H1 (cell line): ENCODE results near the gene C9orf152. TPM values are rescaled to one million over a fixed set of nuclear protein-coding genes. Genes with fewer than 3 reads are reported as not detected.

ENCODE experiments used
- CTCF ChIA-PET: fragments of 300-600 bp; sonication (Branson Sonifier 250); formaldehyde crosslinking; loops from one replicate; lab custom pipeline; 2021; ENCODE audit not compliant: partially characterized antibody; lab: Charles Lee
- POLR2A ChIA-PET: fragments of 300-600 bp; sonication (Branson Sonifier 250); formaldehyde crosslinking; loops from one replicate; lab custom pipeline; 2021; ENCODE audit warnings: inconsistent platforms; ENCODE audit not compliant: partially characterized antibody; lab: Charles Lee
- DNase-seq, 2 experiments: peaks; one replicate each; pipeline versions ENCODE4 v3.0.0 to v3.0.0-alpha.2; 2010 to 2022; ENCODE audit warnings: low spot score in 2 of 2, low read depth in 1 of 2, mixed read lengths in 1 of 2
- FAIRE-seq: peaks from 2 replicates; lab custom pipeline; 2011; peaks lifted over from hg19 to GRCh38; lab: Jason Lieb, UNC
- H2AFZ ChIP-seq: 2 replicates; pipeline ENCODE4 v1.8.1; 2012; ENCODE audit warnings: low read length, inconsistent platforms
- H2AK5ac ChIP-seq: 2 replicates; pipeline ENCODE4 v1.6.1; 2013; ENCODE audit warnings: low read depth, low read length
- H2BK120ac ChIP-seq: replicated peaks from 2 replicates; pipeline ENCODE3; 2013; ENCODE audit warnings: low read depth, low read length, inconsistent platforms
- H2BK12ac ChIP-seq: 2 replicates; pipeline ENCODE4 v1.6.1; 2013; ENCODE audit warnings: low read depth, low read length
- H2BK15ac ChIP-seq: 2 replicates; pipeline ENCODE4 v1.6.1; 2013; ENCODE audit warnings: low read length
- H2BK20ac ChIP-seq: 2 replicates; pipeline ENCODE4 v1.6.1; 2013; ENCODE audit warnings: low read length
- H2BK5ac ChIP-seq: 2 replicates; pipeline ENCODE4 v1.6.1; 2013; ENCODE audit warnings: low read depth, low read length
- H3K14ac ChIP-seq: 2 replicates; pipeline ENCODE4 v1.6.1; 2013; ENCODE audit warnings: inconsistent platforms; ENCODE audit not compliant: insufficient read length
- H3K18ac ChIP-seq: 2 replicates; pipeline ENCODE4 v1.6.1; 2013; ENCODE audit warnings: low read length; ENCODE audit errors: extremely low read depth
- H3K23ac ChIP-seq: 2 replicates; pipeline ENCODE4 v1.6.1; 2013; ENCODE audit warnings: inconsistent platforms; ENCODE audit not compliant: insufficient read length
- H3K23me2 ChIP-seq: 2 replicates; pipeline ENCODE4 v1.6.1; 2013; ENCODE audit warnings: low read depth, low read length
- H3K27ac ChIP-seq: 2 replicates; pipeline ENCODE4 v1.6.1; 2011; ENCODE audit warnings: low read depth, low read length, inconsistent platforms
- H3K27me3 ChIP-seq, 4 experiments: replicated peaks in 1 of 4; 1 replicate in 1 of 4; 2 replicates in 3 of 4; pipeline versions ENCODE4 v1.6.1 to v1.8.1; 2011 to 2013; ENCODE audit warnings: low read length in 3 of 4, mild to moderate bottlenecking in 3 of 4, inconsistent platforms in 2 of 4, mixed read lengths in 2 of 4, moderate library complexity in 1 of 4; ENCODE audit not compliant: control insufficient read depth in 3 of 4, insufficient read depth in 3 of 4; ENCODE audit errors: extremely low read depth in 1 of 4
- H3K36me3 ChIP-seq, 4 experiments: 2 replicates each; pipeline versions ENCODE4 v1.6.1 to v1.8.1; 2011 to 2013; ENCODE audit warnings: mild to moderate bottlenecking in 4 of 4, low read length in 3 of 4, moderate library complexity in 2 of 4, control low read depth in 1 of 4, inconsistent platforms in 1 of 4; ENCODE audit not compliant: insufficient read depth in 4 of 4, control insufficient read depth in 2 of 4
- H3K4ac ChIP-seq: replicated peaks from 2 replicates; pipeline ENCODE3; 2013; ENCODE audit warnings: low read length, low read depth, mixed read lengths, inconsistent platforms; ENCODE audit not compliant: insufficient read length
- H3K4me1 ChIP-seq, 4 experiments: replicated peaks in 1 of 4; 1 replicate in 1 of 4; 2 replicates in 3 of 4; pipeline versions ENCODE4 v1.6.1 to v1.8.1; 2011 to 2013; ENCODE audit warnings: low read length in 3 of 4, inconsistent platforms in 2 of 4, mixed read lengths in 1 of 4; ENCODE audit not compliant: insufficient read depth in 4 of 4, control insufficient read depth in 3 of 4
- H3K4me2 ChIP-seq, 2 experiments: 2 replicates each; pipeline versions ENCODE4 v1.6.1 to v1.8.1; 2011 to 2013; ENCODE audit warnings: low read depth in 2 of 2, low read length in 2 of 2, control low read depth in 1 of 2, inconsistent platforms in 1 of 2, mild to moderate bottlenecking in 1 of 2; ENCODE audit not compliant: insufficient read depth in 1 of 2
- H3K4me3 ChIP-seq, 4 experiments: fragments of 200-600, 300-600 bp in 1 of 4; sonication (generic), shearing (Covaris generic), sonication (Bioruptor Twin) in 1 of 4; 2 replicates each; pipeline versions ENCODE4 v1.5.1 to v1.8.1; 2011 to 2016; ENCODE audit warnings: low read length in 4 of 4, low read depth in 3 of 4, control low read depth in 2 of 4, inconsistent platforms in 2 of 4, mild to moderate bottlenecking in 2 of 4, mixed read lengths in 1 of 4, moderate library complexity in 1 of 4; ENCODE audit not compliant: insufficient read depth in 2 of 4; ENCODE audit errors: extremely low read depth in 1 of 4
- H3K56ac ChIP-seq: replicated peaks from 2 replicates; pipeline ENCODE3; 2013; ENCODE audit warnings: low read depth, mild to moderate bottlenecking, mixed read lengths, low read length, inconsistent platforms; ENCODE audit not compliant: insufficient read length
- H3K79me1 ChIP-seq: 2 replicates; pipeline ENCODE4 v1.6.1; 2013; ENCODE audit warnings: low read depth, low read length, control low read depth
- H3K79me2 ChIP-seq, 2 experiments: 2 replicates each; pipeline versions ENCODE4 v1.6.1 to v1.8.1; 2012 to 2013; ENCODE audit warnings: low read length in 2 of 2, mild to moderate bottlenecking in 2 of 2, inconsistent platforms in 1 of 2; ENCODE audit not compliant: insufficient read depth in 2 of 2, control insufficient read depth in 1 of 2
- H3K9ac ChIP-seq, 4 experiments: replicated peaks in 1 of 4; 1 replicate in 1 of 4; 2 replicates in 3 of 4; pipeline versions ENCODE4 v1.6.1 to v1.8.1; 2011 to 2013; ENCODE audit warnings: low read depth in 3 of 4, low read length in 3 of 4, control low read depth in 2 of 4, mild to moderate bottlenecking in 2 of 4, moderate library complexity in 2 of 4, inconsistent platforms in 1 of 4; ENCODE audit errors: extremely low read depth in 1 of 4
- H3K9me3 ChIP-seq, 2 experiments: 2 replicates each; pipeline versions ENCODE4 v1.6.1 to v1.8.1; 2012 to 2013; ENCODE audit warnings: mild to moderate bottlenecking in 2 of 2, moderate library complexity in 2 of 2, control low read depth in 1 of 2, inconsistent platforms in 1 of 2, low read depth in 1 of 2, low read length in 1 of 2, mixed read lengths in 1 of 2; ENCODE audit not compliant: insufficient read depth in 2 of 2
- H4K20me1 ChIP-seq, 2 experiments: replicated peaks in 1 of 2; 2 replicates each; pipeline versions ENCODE3 to v1.8.1; 2011 to 2013; ENCODE audit warnings: inconsistent platforms in 2 of 2, low read length in 2 of 2, mild to moderate bottlenecking in 1 of 2; ENCODE audit not compliant: insufficient read depth in 2 of 2, control insufficient read depth in 1 of 2
- H4K5ac ChIP-seq: 2 replicates; pipeline ENCODE4 v1.6.1; 2013; ENCODE audit warnings: low read length, low read depth, mixed read lengths, inconsistent platforms; ENCODE audit not compliant: insufficient read length
- H4K8ac ChIP-seq: 2 replicates; pipeline ENCODE4 v1.8.0; 2013; ENCODE audit warnings: mild to moderate bottlenecking, moderate library complexity, low read length, inconsistent platforms; ENCODE audit not compliant: insufficient read depth; ENCODE audit errors: extremely low read depth
- H4K91ac ChIP-seq: replicated peaks from 2 replicates; pipeline ENCODE3; 2013; ENCODE audit warnings: low read length, mixed read lengths, inconsistent platforms; ENCODE audit not compliant: insufficient read length
- BRCA1 ChIP-seq: IDR thresholded peaks from 2 replicates; pipeline ENCODE4 v1.6.1; 2012; ENCODE audit warnings: low read depth, low read length, improper control_type of control experiment
- CBX8 ChIP-seq: fragments of 300-800, 300-1000 bp; sonication (generic); IDR thresholded peaks from 2 replicates; pipeline ENCODE4 v1.7.1; 2016; ENCODE audit warnings: low read depth, low read length, borderline replicate concordance
- CHD2 ChIP-seq: IDR thresholded peaks from 2 replicates; pipeline ENCODE4 v1.6.1; 2012; ENCODE audit warnings: low read length, improper control_type of control experiment
- CTCF ChIP-seq, 3 experiments: IDR thresholded peaks; 1 replicate in 2 of 3; 2 replicates in 1 of 3; pipeline versions ENCODE4 v1.5.1 to v1.6.1; 2011; ENCODE audit warnings: low read length in 3 of 3, mild to moderate bottlenecking in 3 of 3, inconsistent platforms in 2 of 3, low read depth in 1 of 3, moderate library complexity in 1 of 3; ENCODE audit not compliant: insufficient read depth in 1 of 3; ENCODE audit errors: control extremely low read depth in 1 of 3
- SIN3A ChIP-seq, 2 experiments: IDR thresholded peaks in 1 of 2; conservative IDR thresholded peaks in 1 of 2; 2 replicates each; pipeline ENCODE4 v1.6.1; 2011 to 2012; ENCODE audit warnings: low read length in 2 of 2, improper control_type of control experiment in 1 of 2, low read depth in 1 of 2, mild to moderate bottlenecking in 1 of 2
- SP1 ChIP-seq: IDR thresholded peaks from 2 replicates; pipeline ENCODE4 v1.6.1; 2011; ENCODE audit warnings: low read depth, low read length
- USF2 ChIP-seq: IDR thresholded peaks from 2 replicates; pipeline ENCODE4 v1.6.1; 2011; ENCODE audit warnings: low read length, improper control_type of control experiment
- ZNF274 ChIP-seq: IDR thresholded peaks from 2 replicates; pipeline ENCODE4 v1.7.0; 2012; ENCODE audit warnings: low read length, borderline replicate concordance; ENCODE audit errors: extremely low read depth
- WGBS, 2 experiments: shearing (Covaris generic) in 1 of 2; methylation state at CpG; one replicate each; pipeline versions ENCODE4 v1.1.6 to v1.1.7; 2013 to 2015; ENCODE audit warnings: low lambda C conversion rate in 2 of 2, mixed read lengths in 2 of 2, inconsistent platforms in 1 of 2, low coverage in 1 of 2, missing lambda C conversion rate in 1 of 2; ENCODE audit not compliant: insufficient replicate concordance in 2 of 2, insufficient coverage in 1 of 2, insufficient read length in 1 of 2; ENCODE audit errors: extremely low coverage in 1 of 2, missing lambda C conversion rate in 1 of 2; 5-methylcytosine and 5-hydroxymethylcytosine counted together
- polyA plus RNA-seq, 7 experiments: library from polyadenylated mRNA; depleted of rRNA in 3 of 7; stranded (reverse) in 5 of 7; unstranded in 2 of 7; fragments of >200 nt in 5 of 7; fragments of 200-250 nt in 2 of 7; gene quantifications; 1 replicate in 5 of 7; 2 replicates in 1 of 7; 4 replicates in 1 of 7; pipeline versions ENCODE4 v1.2.1 to v1.2.3, GENCODE V29; 2011 to 2013; ENCODE audit warnings: missing spikeins in 2 of 7, mixed read lengths in 2 of 7
- total RNA-seq: library from RNA; stranded (reverse); fragmentation: NEBNext Ultra II Directional; extraction: Animal tissue kit (Norgen Biotek cat#: 25700); gene quantifications from 2 replicates; pipeline ENCODE4 v1.2.1, GENCODE V29; 2021

C9orf152 gene
- total and polyA plus RNA-seq, 2 of the 8 experiments (the other 6 are each of a cell fraction or from before 2014, with no cell fraction given): not detected

GRCh38 chr9:110180511-110181434 lies 27.2 kb downstream of the C9orf152 start:
- H3K4me3 ChIP-seq: no peak overlapping the region
- H4K20me1 ChIP-seq: no peaks in the 10 kb centered on the region
- no peaks in the 10 kb centered on the region for H3K79me1 ChIP-seq
- no peak overlapping the region for H3K56ac ChIP-seq
- H2BK15ac ChIP-seq: no peak overlapping the region
- no peak overlapping the region for H2BK5ac ChIP-seq
- H3K23ac ChIP-seq: no peak overlapping the region
- no peaks in the 10 kb centered on the region for H3K79me2 ChIP-seq
- H3K18ac ChIP-seq: no peak overlapping the region
- H3K4me2 ChIP-seq: no peak overlapping the region
- no peak overlapping the region for H4K8ac ChIP-seq
- peaks cover 3 to 7% of the 10 kb centered on the region in 2 experiments; a peak in 3 of 4 replicates for H3K9me3 ChIP-seq
- no peak for FAIRE-seq
- no peak overlapping the region for H3K4ac ChIP-seq
- H4K5ac ChIP-seq: no peak overlapping the region
- no peak for DNase-seq
- no peak overlapping the region for H3K14ac ChIP-seq
- no peaks in the 10 kb centered on the region for H3K36me3 ChIP-seq
- H4K91ac ChIP-seq: no peak overlapping the region
- H3K27ac ChIP-seq: no peak overlapping the region
- H2BK120ac ChIP-seq: no peak overlapping the region
- ChIA-PET CTCF (interaction anchor here (0.6 to 9.1 kb wide), 8 partner anchors 8 to 1058 kb away, joined by 3 to 166 read pairs (median 5); no protein-coding TSS in a partner anchor), POLR2A (no interaction called here)
- no peak overlapping the region for H2AFZ ChIP-seq
- no peaks in the 10 kb centered on the region for H3K23me2 ChIP-seq
- 92% methylated on average over 7 of the region's 7 CpGs; no CpG with 5 or more reads in 1 of the 2 experiments for WGBS, 2 experiments
- H3K4me1 ChIP-seq: no peaks in the 10 kb centered on the region
- H2BK12ac ChIP-seq: no peak overlapping the region
- no peaks in the 10 kb centered on the region for H3K27me3 ChIP-seq
- H3K9ac ChIP-seq: no peak overlapping the region
- H2AK5ac ChIP-seq: no peak overlapping the region
- H2BK20ac ChIP-seq: no peak overlapping the region
- no peak for TF ChIP-seq ZNF274
- TF ChIP-seq CTCF (IDR thresholded peaks at IDR 0.05; ENCODE audit: control extremely low read depth in 1 of 3, insufficient read depth in 1 of 3, low read depth in 1 of 3, low read length in 3 of 3): no peak
- TF ChIP-seq BRCA1: no peak
- TF ChIP-seq CBX8: no peak
- no peak for TF ChIP-seq USF2
- no peak for TF ChIP-seq CHD2
- TF ChIP-seq SP1: no peak
- TF ChIP-seq SIN3A (conservative IDR thresholded peaks at IDR 0.05 in 1 of 2, IDR thresholded peaks at IDR 0.05 in 1 of 2; ENCODE audit: low read depth in 1 of 2, low read length in 2 of 2): no peak
